ENCODE measurements around the gene HOXA13.
A peak's percentile ranks its signal among the peaks of the same experiment; 100 is the strongest.

HOXA13 gene

DNA sequence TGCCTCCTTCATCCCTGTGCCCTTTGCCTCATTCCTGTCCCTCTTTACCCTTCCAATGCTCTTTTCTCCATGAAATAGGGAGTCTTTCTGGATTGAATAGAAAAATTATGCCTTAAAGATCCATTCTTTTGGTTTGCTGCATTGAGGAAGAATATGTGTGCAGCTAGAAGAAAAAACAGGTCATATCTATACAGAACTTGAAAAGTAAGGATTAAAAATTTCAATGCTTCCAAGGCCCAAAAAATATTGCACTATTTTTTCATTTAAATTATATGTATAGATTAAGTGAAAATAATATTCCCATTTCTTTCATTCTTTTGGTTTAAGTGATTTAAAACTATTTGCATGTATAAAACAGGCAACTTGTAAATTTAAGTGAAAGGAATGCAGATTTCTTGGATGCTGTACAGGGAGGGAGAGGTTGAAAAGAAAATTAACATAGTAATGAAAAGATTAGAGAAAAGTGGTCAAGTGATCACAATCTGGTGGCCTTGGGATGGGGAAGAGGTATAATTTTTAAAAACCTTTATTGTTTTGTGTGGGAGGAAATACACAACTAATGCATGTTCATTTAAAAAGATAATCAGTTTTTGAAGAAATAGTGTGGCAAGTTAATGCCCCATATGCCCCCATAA lies 24.2 kb upstream of the HOXA13 start:
- Histone ChIP-seq H3K79me2 (ENCODE audit: low read length) (no peaks in the 10 kb centered on the region), H3K4me1 (ENCODE audit: low read length) (peaks cover 13% of the 10 kb centered on the region), H3K9ac (ENCODE audit: low read length) (no peak overlapping the region), H3K27ac (ENCODE audit: low read length) (no peak overlapping the region), H3K9me3 (ENCODE audit: insufficient read depth, low read length) (no peaks in the 10 kb centered on the region), H2AFZ (ENCODE audit: low read depth, low read length) (no peak overlapping the region), H3K27me3 (ENCODE audit: low read depth, low read length) (peaks cover 20% of the 10 kb centered on the region), H3K36me3 (replicated peaks; ENCODE audit: low read depth, low read length) (no peaks in the 10 kb centered on the region), H3K4me3 (ENCODE audit: low read length) (no peak overlapping the region), H4K20me1 (ENCODE audit: insufficient read depth, low read length) (no peaks in the 10 kb centered on the region), H3K4me2 (ENCODE audit: low read length) (no peak overlapping the region)
- TF ChIP-seq EZH2phosphoT487 (IDR thresholded peaks at IDR 0.05; ENCODE audit: low read depth): no peak

- no peaks in the 10 kb centered on the region for H3K79me2 ChIP-seq (ENCODE audit: low read length)
- H3K4me3 ChIP-seq (ENCODE audit: low read length): no peak overlapping the region
- H3K9ac ChIP-seq (ENCODE audit: low read length): no peak overlapping the region
- H4K20me1 ChIP-seq (ENCODE audit: insufficient read depth, low read length): no peaks in the 10 kb centered on the region
- H3K4me2 ChIP-seq (ENCODE audit: low read length): peak overlapping the region; percentile 29
- H3K27me3 ChIP-seq (ENCODE audit: low read depth, low read length): peaks cover 20% of the 10 kb centered on the region
- no peaks in the 10 kb centered on the region for H3K9me3 ChIP-seq (ENCODE audit: insufficient read depth, low read length)
- no peak for TF ChIP-seq CTCF (IDR thresholded peaks at IDR 0.05; ENCODE audit: low read depth, low read length)
- no peak for TF ChIP-seq EZH2phosphoT487 (IDR thresholded peaks at IDR 0.05; ENCODE audit: low read depth)
- H3K27ac ChIP-seq (ENCODE audit: low read length): no peak overlapping the region
- no peaks in the 10 kb centered on the region for H3K36me3 ChIP-seq (replicated peaks; ENCODE audit: low read depth, low read length)
- H3K4me1 ChIP-seq (ENCODE audit: low read length): peaks cover 13% of the 10 kb centered on the region
- H2AFZ ChIP-seq (ENCODE audit: low read depth, low read length): no peak overlapping the region
These were observed 21.4 kb upstream of the HOXA13 start for GRCh38 chr7:27221201-27221797.

GRCh38 chr7:27220440-27220955 lies 20.6 kb upstream of the HOXA13 start:
- Histone ChIP-seq H4K20me1 (ENCODE audit: insufficient read depth, low read length) (no peaks in the 10 kb centered on the region), H3K4me3 (ENCODE audit: low read length) (no peak overlapping the region), H3K9me3 (ENCODE audit: insufficient read depth, low read length) (no peaks in the 10 kb centered on the region), H3K4me2 (ENCODE audit: low read length) (no peak overlapping the region), H3K79me2 (ENCODE audit: low read length) (no peaks in the 10 kb centered on the region), H3K9ac (ENCODE audit: low read length) (no peak overlapping the region), H3K36me3 (replicated peaks; ENCODE audit: low read depth, low read length) (no peaks in the 10 kb centered on the region), H3K4me1 (ENCODE audit: low read length) (peaks cover 13% of the 10 kb centered on the region), H3K27ac (ENCODE audit: low read length) (no peak overlapping the region), H2AFZ (ENCODE audit: low read depth, low read length) (no peak overlapping the region), H3K27me3 (ENCODE audit: low read depth, low read length) (peaks cover 20% of the 10 kb centered on the region)
- TF ChIP-seq EZH2phosphoT487 (IDR thresholded peaks at IDR 0.05; ENCODE audit: low read depth) (no peak), CTCF (IDR thresholded peaks at IDR 0.05; ENCODE audit: low read depth, low read length) (no peak)

GRCh38 chr7:27219821-27220220 lies 19.9 kb upstream of the HOXA13 start:
- Histone ChIP-seq H3K27ac (ENCODE audit: low read length) (no peak overlapping the region), H4K20me1 (ENCODE audit: insufficient read depth, low read length) (no peaks in the 10 kb centered on the region), H3K36me3 (replicated peaks; ENCODE audit: low read depth, low read length) (no peaks in the 10 kb centered on the region), H3K4me3 (ENCODE audit: low read length) (no peak overlapping the region), H2AFZ (ENCODE audit: low read depth, low read length) (no peak overlapping the region), H3K9ac (ENCODE audit: low read length) (no peak overlapping the region), H3K79me2 (ENCODE audit: low read length) (no peaks in the 10 kb centered on the region), H3K9me3 (ENCODE audit: insufficient read depth, low read length) (no peaks in the 10 kb centered on the region), H3K27me3 (ENCODE audit: low read depth, low read length) (peaks cover 20% of the 10 kb centered on the region), H3K4me1 (ENCODE audit: low read length) (peaks cover 13% of the 10 kb centered on the region), H3K4me2 (ENCODE audit: low read length) (no peak overlapping the region)
- TF ChIP-seq CTCF (IDR thresholded peaks at IDR 0.05; ENCODE audit: low read depth, low read length) (no peak), EZH2phosphoT487 (IDR thresholded peaks at IDR 0.05; ENCODE audit: low read depth) (no peak)
